K562 (cell line): ENCODE measurements around the gene OR10H2. TPM values are rescaled to one million over a fixed set of nuclear protein-coding genes. Genes with fewer than 3 reads are reported as not detected.

ENCODE experiments used
- EZH2 ChIP-seq: IDR thresholded peaks from 2 replicates; pipeline ENCODE4 v1.6.1; 2012; ENCODE audit warnings: low read depth, mild to moderate bottlenecking, inconsistent platforms, low read length, borderline replicate concordance
- MYNN ChIP-seq, 2 experiments: sonication (generic); formaldehyde crosslinking in 1 of 2; IDR thresholded peaks; 2 replicates each; pipeline versions ENCODE4 v1.5.0 to v1.6.1; 2016 to 2020; ENCODE audit warnings: antibody characterized with exemption in 1 of 2, missing genetic modification reagents in 1 of 2
- NFE2 ChIP-seq: IDR thresholded peaks from 2 replicates; pipeline ENCODE4 v1.6.1; 2014; ENCODE audit warnings: antibody characterized with exemption, low read depth
- POLR3A ChIP-seq: IDR thresholded peaks from 2 replicates; pipeline ENCODE4 v1.6.1; 2011; ENCODE audit warnings: borderline replicate concordance, mild to moderate bottlenecking, moderate library complexity; ENCODE audit not compliant: insufficient read length, insufficient read depth; ENCODE audit errors: extremely low read depth
- SRSF3 ChIP-seq: fragments of 200-400 bp; formaldehyde crosslinking; IDR thresholded peaks from 2 replicates; pipeline ENCODE4 v1.6.1; 2016; ENCODE audit warnings: mild to moderate bottlenecking, low read length, moderate library complexity; ENCODE audit not compliant: insufficient read depth
- TCF7 ChIP-seq: sonication (generic); IDR thresholded peaks from 2 replicates; pipeline ENCODE4 v1.6.1; 2016; ENCODE audit warnings: antibody characterized with exemption, borderline replicate concordance
- ZNF263 ChIP-seq: sonication (generic); formaldehyde crosslinking; IDR thresholded peaks from 2 replicates; pipeline ENCODE4 v1.8.0; 2022; ENCODE audit warnings: mild to moderate bottlenecking, missing genetic modification reagents, borderline replicate concordance
- polyA plus RNA-seq, 8 experiments: library from polyadenylated mRNA; depleted of rRNA in 4 of 8; stranded (reverse) in 5 of 8; unstranded in 3 of 8; fragments of >200 nt; fragmentation: Nextera tagmentation in 2 of 8; fragmentation: Illumina TruSeq in 1 of 8; extraction: Ambion mirVana in 2 of 8; extraction: Trizol in 1 of 8; gene quantifications; 2 replicates each; pipeline versions ENCODE4 v1.2.1 to v1.2.3, GENCODE V29; 2011 to 2014; ENCODE audit warnings: inconsistent platforms in 1 of 8, missing spikeins in 1 of 8
- total RNA-seq, 7 experiments: library from RNA; depleted of rRNA in 6 of 7; stranded (reverse); fragments of >200 nt in 6 of 7; fragmentation: Illumina TruSeq in 2 of 7; extraction: Trizol in 2 of 7; gene quantifications; 2 replicates each; pipeline versions ENCODE4 v1.2.1 to v1.2.3, GENCODE V29; 2011 to 2021; ENCODE audit warnings: low replicate concordance in 1 of 7
- TF ChIP-seq, protein P1 (sequence below), 2 experiments: fragments of 450-650 bp; formaldehyde crosslinking in 1 of 2; IDR thresholded peaks; 2 replicates each; pipeline versions ENCODE4 v1.4.0 to v1.6.1; 2014 to 2020; ENCODE audit warnings: mild to moderate bottlenecking in 2 of 2, borderline replicate concordance in 1 of 2, low read depth in 1 of 2
- TF ChIP-seq, protein P2 (sequence below): fragments of 250-450 bp; sonication (Bioruptor Pico); IDR thresholded peaks from 2 replicates; pipeline ENCODE4 v1.4.0; 2020; ENCODE audit warnings: borderline replicate concordance
- TF ChIP-seq, protein P3 (sequence below): fragments of 200-800 bp; sonication (Bioruptor generic); IDR thresholded peaks from 2 replicates; pipeline ENCODE4 v1.6.1; 2016; ENCODE audit warnings: missing genetic modification characterization, missing compliant biosample characterization

The OR10H2 gene
- total and polyA plus RNA-seq, 9 of the 15 experiments (the other 6 are each of a cell fraction or from before 2014, with no cell fraction given), result not detected

DNA sequence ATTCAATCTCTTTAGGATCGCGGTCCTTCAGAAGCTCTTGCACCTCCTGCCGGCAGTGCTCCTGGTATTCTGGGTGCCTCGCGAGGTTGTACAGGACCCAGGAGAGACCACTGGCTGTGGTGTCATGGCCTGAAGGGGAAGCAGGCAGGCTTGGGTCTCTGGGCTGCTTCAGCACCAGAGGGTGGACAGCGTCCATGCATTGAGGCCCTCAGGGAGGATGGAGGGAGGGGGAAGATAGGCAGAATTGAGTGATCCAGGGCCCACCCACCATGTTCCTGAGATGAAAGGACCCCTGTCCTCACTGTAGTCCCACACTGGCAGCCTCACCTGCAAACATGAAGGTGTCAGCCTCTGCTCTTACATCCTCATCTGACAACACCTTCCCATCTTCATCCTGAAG is 41.8 kb downstream of the OR10H2 start (continued):
- TF ChIP-seq, protein P1, sequence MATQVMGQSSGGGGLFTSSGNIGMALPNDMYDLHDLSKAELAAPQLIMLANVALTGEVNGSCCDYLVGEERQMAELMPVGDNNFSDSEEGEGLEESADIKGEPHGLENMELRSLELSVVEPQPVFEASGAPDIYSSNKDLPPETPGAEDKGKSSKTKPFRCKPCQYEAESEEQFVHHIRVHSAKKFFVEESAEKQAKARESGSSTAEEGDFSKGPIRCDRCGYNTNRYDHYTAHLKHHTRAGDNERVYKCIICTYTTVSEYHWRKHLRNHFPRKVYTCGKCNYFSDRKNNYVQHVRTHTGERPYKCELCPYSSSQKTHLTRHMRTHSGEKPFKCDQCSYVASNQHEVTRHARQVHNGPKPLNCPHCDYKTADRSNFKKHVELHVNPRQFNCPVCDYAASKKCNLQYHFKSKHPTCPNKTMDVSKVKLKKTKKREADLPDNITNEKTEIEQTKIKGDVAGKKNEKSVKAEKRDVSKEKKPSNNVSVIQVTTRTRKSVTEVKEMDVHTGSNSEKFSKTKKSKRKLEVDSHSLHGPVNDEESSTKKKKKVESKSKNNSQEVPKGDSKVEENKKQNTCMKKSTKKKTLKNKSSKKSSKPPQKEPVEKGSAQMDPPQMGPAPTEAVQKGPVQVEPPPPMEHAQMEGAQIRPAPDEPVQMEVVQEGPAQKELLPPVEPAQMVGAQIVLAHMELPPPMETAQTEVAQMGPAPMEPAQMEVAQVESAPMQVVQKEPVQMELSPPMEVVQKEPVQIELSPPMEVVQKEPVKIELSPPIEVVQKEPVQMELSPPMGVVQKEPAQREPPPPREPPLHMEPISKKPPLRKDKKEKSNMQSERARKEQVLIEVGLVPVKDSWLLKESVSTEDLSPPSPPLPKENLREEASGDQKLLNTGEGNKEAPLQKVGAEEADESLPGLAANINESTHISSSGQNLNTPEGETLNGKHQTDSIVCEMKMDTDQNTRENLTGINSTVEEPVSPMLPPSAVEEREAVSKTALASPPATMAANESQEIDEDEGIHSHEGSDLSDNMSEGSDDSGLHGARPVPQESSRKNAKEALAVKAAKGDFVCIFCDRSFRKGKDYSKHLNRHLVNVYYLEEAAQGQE (IDR thresholded peaks at IDR 0.05; ENCODE audit: borderline replicate concordance), result peak; percentile 98
- TF ChIP-seq, protein P1 (CRISPR knock-in tag; IDR thresholded peaks at IDR 0.05; ENCODE audit: low read depth), result peak; percentile 93
- no peak for TF ChIP-seq NFE2
- no peak for TF ChIP-seq ZNF263 (CRISPR knock-in tag)
- no peak for TF ChIP-seq POLR3A
- TF ChIP-seq EZH2, result no peak
- TF ChIP-seq, protein P2, sequence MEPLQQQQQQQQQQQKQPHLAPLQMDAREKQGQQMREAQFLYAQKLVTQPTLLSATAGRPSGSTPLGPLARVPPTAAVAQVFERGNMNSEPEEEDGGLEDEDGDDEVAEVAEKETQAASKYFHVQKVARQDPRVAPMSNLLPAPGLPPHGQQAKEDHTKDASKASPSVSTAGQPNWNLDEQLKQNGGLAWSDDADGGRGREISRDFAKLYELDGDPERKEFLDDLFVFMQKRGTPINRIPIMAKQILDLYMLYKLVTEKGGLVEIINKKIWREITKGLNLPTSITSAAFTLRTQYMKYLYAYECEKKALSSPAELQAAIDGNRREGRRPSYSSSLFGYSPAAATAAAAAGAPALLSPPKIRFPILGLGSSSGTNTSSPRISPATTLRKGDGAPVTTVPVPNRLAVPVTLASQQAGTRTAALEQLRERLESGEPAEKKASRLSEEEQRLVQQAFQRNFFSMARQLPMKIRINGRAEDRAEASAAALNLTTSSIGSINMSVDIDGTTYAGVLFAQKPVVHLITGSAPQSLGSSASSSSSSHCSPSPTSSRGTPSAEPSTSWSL (CRISPR knock-in tag), result no peak
- TF ChIP-seq SRSF3, result no peak
- TF ChIP-seq, protein P3, sequence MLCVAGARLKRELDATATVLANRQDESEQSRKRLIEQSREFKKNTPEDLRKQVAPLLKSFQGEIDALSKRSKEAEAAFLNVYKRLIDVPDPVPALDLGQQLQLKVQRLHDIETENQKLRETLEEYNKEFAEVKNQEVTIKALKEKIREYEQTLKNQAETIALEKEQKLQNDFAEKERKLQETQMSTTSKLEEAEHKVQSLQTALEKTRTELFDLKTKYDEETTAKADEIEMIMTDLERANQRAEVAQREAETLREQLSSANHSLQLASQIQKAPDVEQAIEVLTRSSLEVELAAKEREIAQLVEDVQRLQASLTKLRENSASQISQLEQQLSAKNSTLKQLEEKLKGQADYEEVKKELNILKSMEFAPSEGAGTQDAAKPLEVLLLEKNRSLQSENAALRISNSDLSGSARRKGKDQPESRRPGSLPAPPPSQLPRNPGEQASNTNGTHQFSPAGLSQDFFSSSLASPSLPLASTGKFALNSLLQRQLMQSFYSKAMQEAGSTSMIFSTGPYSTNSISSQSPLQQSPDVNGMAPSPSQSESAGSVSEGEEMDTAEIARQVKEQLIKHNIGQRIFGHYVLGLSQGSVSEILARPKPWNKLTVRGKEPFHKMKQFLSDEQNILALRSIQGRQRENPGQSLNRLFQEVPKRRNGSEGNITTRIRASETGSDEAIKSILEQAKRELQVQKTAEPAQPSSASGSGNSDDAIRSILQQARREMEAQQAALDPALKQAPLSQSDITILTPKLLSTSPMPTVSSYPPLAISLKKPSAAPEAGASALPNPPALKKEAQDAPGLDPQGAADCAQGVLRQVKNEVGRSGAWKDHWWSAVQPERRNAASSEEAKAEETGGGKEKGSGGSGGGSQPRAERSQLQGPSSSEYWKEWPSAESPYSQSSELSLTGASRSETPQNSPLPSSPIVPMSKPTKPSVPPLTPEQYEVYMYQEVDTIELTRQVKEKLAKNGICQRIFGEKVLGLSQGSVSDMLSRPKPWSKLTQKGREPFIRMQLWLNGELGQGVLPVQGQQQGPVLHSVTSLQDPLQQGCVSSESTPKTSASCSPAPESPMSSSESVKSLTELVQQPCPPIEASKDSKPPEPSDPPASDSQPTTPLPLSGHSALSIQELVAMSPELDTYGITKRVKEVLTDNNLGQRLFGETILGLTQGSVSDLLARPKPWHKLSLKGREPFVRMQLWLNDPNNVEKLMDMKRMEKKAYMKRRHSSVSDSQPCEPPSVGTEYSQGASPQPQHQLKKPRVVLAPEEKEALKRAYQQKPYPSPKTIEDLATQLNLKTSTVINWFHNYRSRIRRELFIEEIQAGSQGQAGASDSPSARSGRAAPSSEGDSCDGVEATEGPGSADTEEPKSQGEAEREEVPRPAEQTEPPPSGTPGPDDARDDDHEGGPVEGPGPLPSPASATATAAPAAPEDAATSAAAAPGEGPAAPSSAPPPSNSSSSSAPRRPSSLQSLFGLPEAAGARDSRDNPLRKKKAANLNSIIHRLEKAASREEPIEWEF (CRISPR knock-in tag), result no peak
- no peak for TF ChIP-seq MYNN (IDR thresholded peaks at IDR 0.05)
- TF ChIP-seq MYNN (CRISPR knock-in tag; IDR thresholded peaks at IDR 0.05), result no peak
- no peak for TF ChIP-seq TCF7
